K562 (cell line): ENCODE results near the gene IL6R. TPM values are rescaled to one million over a fixed set of nuclear protein-coding genes. Genes with fewer than 3 reads are reported as not detected.
A peak's percentile ranks its signal among the peaks of the same experiment; 100 is the strongest.

Source experiments
- ATAC-seq: fragments of 200-7000 bp; cut with Tn5 transposase; 3 replicates; pipeline ENCODE4 v1.9.1; 2020; ENCODE audit warnings: moderate library complexity
- BruUV-seq: library from RNA; stranded (reverse); fragments of 400-500 nt; replicated peaks from 2 replicates; lab custom pipeline; 2021; lab: Mats Ljungman, UMichigan
- CTCF ChIA-PET: fragments of 300-600 bp; formaldehyde crosslinking; extraction: SDS; loops from one replicate; lab custom pipeline; 2021; ENCODE audit warnings: low intra/inter-chr PET ratio; lab: Yijun Ruan, JAX
- POLR2A ChIA-PET: fragments of 300-600, 350-650 bp; sonication (Branson Sonifier 250); formaldehyde crosslinking; extraction: SDS; loops from one replicate; lab custom pipeline; 2021; ENCODE audit warnings: antibody characterized with exemption, inconsistent platforms; lab: Yijun Ruan, JAX
- DNase-seq, 4 experiments: peaks; one replicate each; pipeline versions ENCODE4 v3.0.0 to v3.0.0-alpha.2; 2011 to 2018; ENCODE audit warnings: low spot score in 3 of 4, mixed read lengths in 3 of 4; ENCODE audit errors: extremely low read depth in 1 of 4
- FAIRE-seq: peaks from 2 replicates; lab custom pipeline; 2011; peaks lifted over from hg19 to GRCh38; lab: Jason Lieb, UNC
- H2AFZ ChIP-seq: 2 replicates; pipeline ENCODE4 v1.6.0; 2011; ENCODE audit warnings: low read depth, low read length, control low read depth, inconsistent platforms
- H3K27ac ChIP-seq: fragments of 200-600 bp; 3 replicates; pipeline ENCODE4 v1.8.0; 2011; ENCODE audit warnings: low read depth, mild to moderate bottlenecking, control low read depth, inconsistent platforms, low read length, moderate library complexity, mixed read lengths; ENCODE audit errors: extremely low read depth
- H3K27me3 ChIP-seq, 2 experiments: fragments of 300-600 bp in 1 of 2; 2 replicates in 1 of 2; 3 replicates in 1 of 2; pipeline versions ENCODE4 v1.6.0 to v1.8.0; 2011; ENCODE audit warnings: inconsistent platforms in 2 of 2, low read length in 2 of 2, mild to moderate bottlenecking in 1 of 2, mixed read lengths in 1 of 2, moderate library complexity in 1 of 2; ENCODE audit not compliant: control insufficient read depth in 2 of 2, insufficient read depth in 2 of 2
- H3K36me3 ChIP-seq: fragments of 300-600 bp; 3 replicates; pipeline ENCODE4 v1.8.0; 2011; ENCODE audit warnings: mild to moderate bottlenecking, low read length, inconsistent platforms; ENCODE audit not compliant: control insufficient read depth, insufficient read depth
- H3K4me1 ChIP-seq, 2 experiments: fragments of 200-600 bp in 1 of 2; replicated peaks in 1 of 2; 2 replicates in 1 of 2; 3 replicates in 1 of 2; pipeline versions ENCODE4 v1.5.1 to v1.8.0; 2011; ENCODE audit warnings: inconsistent platforms in 2 of 2, low read length in 2 of 2, mild to moderate bottlenecking in 1 of 2, mixed read lengths in 1 of 2, moderate library complexity in 1 of 2; ENCODE audit not compliant: control insufficient read depth in 2 of 2, insufficient read depth in 2 of 2
- H3K4me2 ChIP-seq: 2 replicates; pipeline ENCODE4 v1.6.1; 2011; ENCODE audit warnings: low read length, control low read depth, inconsistent platforms, mixed read lengths; ENCODE audit not compliant: insufficient read depth
- H3K4me3 ChIP-seq: fragments of 200-600 bp; sonication (generic), shearing (Covaris generic); 2 replicates; pipeline ENCODE4 v1.5.1; 2016; ENCODE audit warnings: control low read depth, inconsistent platforms
- H3K79me2 ChIP-seq: fragments of 200-600 bp; 3 replicates; pipeline ENCODE4 v1.8.0; 2011; ENCODE audit warnings: low read length, inconsistent platforms; ENCODE audit not compliant: control insufficient read depth, insufficient read depth
- H3K9ac ChIP-seq, 2 experiments: 2 replicates each; pipeline versions ENCODE4 v1.6.0 to v1.6.1; 2011; ENCODE audit warnings: low read depth in 2 of 2, low read length in 2 of 2, control low read depth in 1 of 2, inconsistent platforms in 1 of 2, mild to moderate bottlenecking in 1 of 2, mixed read lengths in 1 of 2; ENCODE audit not compliant: insufficient read depth in 1 of 2
- H3K9me1 ChIP-seq: one replicate; pipeline ENCODE4 v1.6.0; 2011; ENCODE audit warnings: inconsistent platforms, mild to moderate bottlenecking, low read length, moderate library complexity; ENCODE audit not compliant: control insufficient read depth, insufficient read depth
- H3K9me3 ChIP-seq: replicated peaks from 2 replicates; pipeline ENCODE4 v1.5.1; 2011; ENCODE audit warnings: low read depth, low read length, inconsistent platforms; ENCODE audit not compliant: control insufficient read depth, insufficient read depth
- H4K20me1 ChIP-seq: replicated peaks from 2 replicates; pipeline ENCODE4 v1.6.1; 2011; ENCODE audit warnings: low read length, inconsistent platforms, mixed read lengths; ENCODE audit not compliant: control insufficient read depth, insufficient read depth
- C11orf30 ChIP-seq: fragments of 450-650 bp; IDR thresholded peaks from 2 replicates; pipeline ENCODE4 v1.6.1; 2016; ENCODE audit warnings: low read depth, mild to moderate bottlenecking
- CREBBP ChIP-seq: IDR thresholded peaks from one replicate; pipeline ENCODE4 v1.6.1; 2012; ENCODE audit warnings: low read depth, mild to moderate bottlenecking, control low read depth, inconsistent platforms, low read length
- EP300 ChIP-seq: IDR thresholded peaks from 2 replicates; pipeline ENCODE4 v1.6.1; 2012; ENCODE audit warnings: low read length, improper control_type of control experiment
- HDGF ChIP-seq: fragments of 450-650 bp; IDR thresholded peaks from 2 replicates; pipeline ENCODE4 v1.6.1; 2016
- LARP7 ChIP-seq: fragments of 450-650 bp; IDR thresholded peaks from 2 replicates; pipeline ENCODE4 v1.6.1; 2016
- MAFF ChIP-seq: IDR thresholded peaks from 2 replicates; pipeline ENCODE4 v1.6.1; 2012; ENCODE audit warnings: low read length, improper control_type of control experiment
- MAFG ChIP-seq: fragments of 450-650 bp; conservative IDR thresholded peaks from 2 replicates; pipeline ENCODE4 v1.6.1; 2016; ENCODE audit warnings: missing genetic modification characterization, missing compliant biosample characterization
- RAD51 ChIP-seq: fragments of 450-650 bp; IDR thresholded peaks from 2 replicates; pipeline ENCODE4 v1.7.1; 2016; ENCODE audit warnings: low read depth, mild to moderate bottlenecking, borderline replicate concordance
- WHSC1 ChIP-seq: IDR thresholded peaks from one replicate; pipeline ENCODE4 v1.6.1; 2012; ENCODE audit warnings: low read length, control low read depth, inconsistent platforms
- ZNF316 ChIP-seq: fragments of 450-650 bp; IDR thresholded peaks from 2 replicates; pipeline ENCODE4 v1.6.1; 2016
- WGBS: fragments of 100-300 bp; shearing (Covaris generic); methylation state at CpG from one replicate; pipeline ENCODE4 v1.1.6; 2016; ENCODE audit warnings: low coverage, mixed read lengths; ENCODE audit not compliant: insufficient coverage; ENCODE audit errors: missing lambda C conversion rate; 5-methylcytosine and 5-hydroxymethylcytosine counted together
- in situ Hi-C: fragments of 300-500 bp; cut with MboI; formaldehyde crosslinking; loops from 4 replicates; pipeline ENCODE4 v1.15.0; 2018; ENCODE audit warnings: inconsistent platforms, mixed read lengths
- intact Hi-C: fragments of 100-400 bp; cut with micrococcal nuclease; formaldehyde crosslinking; loops from 2 replicates; pipeline ENCODE4 v1.14.2; 2022
- polyA plus RNA-seq, 8 experiments: library from polyadenylated mRNA; depleted of rRNA in 4 of 8; stranded (reverse) in 5 of 8; unstranded in 3 of 8; fragments of >200 nt; fragmentation: Nextera tagmentation in 2 of 8; fragmentation: Illumina TruSeq in 1 of 8; extraction: Ambion mirVana in 2 of 8; extraction: Trizol in 1 of 8; gene quantifications; 2 replicates each; pipeline versions ENCODE4 v1.2.1 to v1.2.3, GENCODE V29; 2011 to 2014; ENCODE audit warnings: inconsistent platforms in 1 of 8, missing spikeins in 1 of 8
- total RNA-seq, 7 experiments: library from RNA; depleted of rRNA in 6 of 7; stranded (reverse); fragments of >200 nt in 6 of 7; fragmentation: Illumina TruSeq in 2 of 7; extraction: Trizol in 2 of 7; gene quantifications; 2 replicates each; pipeline versions ENCODE4 v1.2.1 to v1.2.3, GENCODE V29; 2011 to 2021; ENCODE audit warnings: low replicate concordance in 1 of 7

The IL6R gene
- total and polyA plus RNA-seq, 9 of the 15 experiments (the other 6 are each of a cell fraction or from before 2014, with no cell fraction given), result 0.05 to 1.1 (median 0.11) TPM; not detected in 2

- H3K9me3 ChIP-seq, result peaks cover 1% of the 10 kb centered on the region; the same call in 1 of the 2 replicates
- no peak overlapping the region for H3K4me2 ChIP-seq
- no peak overlapping the region for H3K4me3 ChIP-seq
- ATAC-seq (no peak), FAIRE-seq (no peak), DNase-seq (no peak)
- no peak overlapping the region for H3K9ac ChIP-seq
- no peak overlapping the region for H3K27ac ChIP-seq
- H3K9me1 ChIP-seq, result no peaks in the 10 kb centered on the region
- TF ChIP-seq C11orf30, result peak; percentile 59
- TF ChIP-seq HDGF, result no peak
- TF ChIP-seq RAD51, result no peak
- TF ChIP-seq ZNF316, result peak; percentile 68
- TF ChIP-seq MAFF, result peak; percentile 30; the same call in 1 of the 2 replicates
- 0 out of 2 replicates have a peak, but pooled peaks have one; percentile 25 for TF ChIP-seq MAFG (tag)
- peaks cover 24 to 40% of the 10 kb centered on the region in 2 experiments for H3K27me3 ChIP-seq
- no TSS peak for BruUV-seq
- H3K4me1 ChIP-seq, result peaks cover 0 to 7% of the 10 kb centered on the region in 2 experiments; a peak in 1 of 5 replicates
- no peaks in the 10 kb centered on the region for H4K20me1 ChIP-seq
- in situ Hi-C loops (no loop called here), intact Hi-C loops (no loop called here)
- H3K36me3 ChIP-seq, result no peaks in the 10 kb centered on the region
- ChIA-PET CTCF (no interaction called here), POLR2A (no interaction called here)
- no peaks in the 10 kb centered on the region for H3K79me2 ChIP-seq
- WGBS, result 2% methylated on average over 5 of the region's 5 CpGs
- H2AFZ ChIP-seq, result no peak overlapping the region
Measured at GRCh38 chr1:154503898-154504297, 98.8 kb downstream of the IL6R start.

DNA sequence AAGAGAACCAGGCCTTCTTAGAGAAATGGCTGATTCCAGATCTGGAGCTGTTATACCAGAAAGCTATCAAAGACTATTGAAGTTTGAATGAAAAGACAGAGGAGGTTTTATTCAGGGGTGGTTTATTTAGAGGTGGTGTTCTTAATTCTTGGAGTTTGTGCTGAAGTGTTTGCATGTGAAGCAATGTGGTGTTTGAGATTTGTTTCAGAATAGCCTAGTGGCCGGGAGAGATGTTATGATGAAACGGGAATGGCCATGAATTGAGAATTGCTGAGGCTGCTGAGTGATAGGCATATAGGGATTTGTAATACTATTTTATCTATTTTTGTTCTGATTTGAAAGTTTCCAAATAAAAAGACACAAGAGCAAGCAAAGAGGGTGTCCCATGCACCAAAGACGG, 107.6 kb downstream of the IL6R start:
- H3K4me2 ChIP-seq, result no peak overlapping the region
- no peak for ATAC-seq
- no peaks in the 10 kb centered on the region; the same call in 1 of the 2 replicates for H4K20me1 ChIP-seq
- H3K27ac ChIP-seq, result no peak overlapping the region
- CTCF ChIA-PET, result no interaction called here
- no peak for DNase-seq
- H2AFZ ChIP-seq, result no peak overlapping the region
- in situ Hi-C loops (no loop called here), intact Hi-C loops (no loop called here)
- H3K36me3 ChIP-seq, result no peaks in the 10 kb centered on the region
- no peaks in the 10 kb centered on the region for H3K79me2 ChIP-seq
- H3K27me3 ChIP-seq, result peaks cover 28 to 55% of the 10 kb centered on the region in 2 experiments
- no peak overlapping the region for H3K4me3 ChIP-seq
- H3K9me1 ChIP-seq, result no peaks in the 10 kb centered on the region
- WGBS, result 4% methylated on average over 3 of the region's 3 CpGs
- no TSS peak for BruUV-seq
- H3K9me3 ChIP-seq, result no peaks in the 10 kb centered on the region
- H3K4me1 ChIP-seq, result no peaks in the 10 kb centered on the region
- POLR2A ChIA-PET, result interaction anchor here (0.6 to 1.5 kb wide), 2 partner anchors 40 to 899 kb away, joined by 3 read pairs; no protein-coding TSS in a partner anchor
- H3K9ac ChIP-seq, result no peak overlapping the region
- no peak for TF ChIP-seq EP300
- no peak for TF ChIP-seq CREBBP
- no peak for TF ChIP-seq LARP7
- TF ChIP-seq WHSC1, result no peak
- no peak for FAIRE-seq
